Suprapubic skin (tissue), 3 donors: ENCODE measurements around the gene GBGT1.

Experiments used
- CTCF ChIP-seq, 2 donors: fragments of 200-600 bp in 1 of 2; fragments of 450-650 bp in 1 of 2; sonication (generic) in 1 of 2; IDR thresholded peaks; one replicate each; pipeline ENCODE4 v1.5.1; 2016 to 2019; ENCODE audit warnings: antibody characterized with exemption in 2 of 2, mild to moderate bottlenecking in 1 of 2, moderate library complexity in 1 of 2
- EP300 ChIP-seq: sonication (generic); formaldehyde crosslinking; IDR thresholded peaks from one replicate; pipeline ENCODE4 v1.6.1; 2017; ENCODE audit warnings: antibody characterized with exemption

- TF ChIP-seq EP300 (no peak), CTCF (IDR thresholded peaks at IDR 0.05) (no peak)
Observed at GRCh38 chr9:133186736-133187135, 23.0 kb upstream of the GBGT1 start.
